Aorta (tissue), 5 donors: ENCODE measurements around the gene ANGPT4. TPM values are rescaled to one million over a fixed set of nuclear protein-coding genes. Genes with fewer than 3 reads are reported as not detected.

Source experiments
- ATAC-seq: fragments of 200-7000 bp; cut with Tn5 transposase; one replicate; pipeline ENCODE4 v1.9.1; 2022; ENCODE audit warnings: moderate library complexity; ENCODE audit not compliant: low FRiP score
- DNase-seq, 2 donors: peaks; one replicate each; pipeline ENCODE4 v3.0.0-alpha.2; 2020
- H3K27ac ChIP-seq, 2 donors: one replicate each; pipeline ENCODE4 v1.5.1; 2013; ENCODE audit warnings: low read length in 2 of 2, mild to moderate bottlenecking in 2 of 2, moderate library complexity in 2 of 2, control low read depth in 1 of 2, inconsistent platforms in 1 of 2, low read depth in 1 of 2
- H3K27me3 ChIP-seq, 2 donors: one replicate each; pipeline ENCODE4 v1.6.1; 2013; ENCODE audit warnings: control low read depth in 1 of 2, low read length in 1 of 2, mild to moderate bottlenecking in 1 of 2, moderate library complexity in 1 of 2; ENCODE audit not compliant: insufficient read depth in 2 of 2, control insufficient read depth in 1 of 2
- H3K36me3 ChIP-seq, 2 donors: one replicate each; pipeline ENCODE4 v1.6.1; 2013; ENCODE audit warnings: control low read depth in 1 of 2, low read length in 1 of 2, mild to moderate bottlenecking in 1 of 2; ENCODE audit not compliant: insufficient read depth in 2 of 2, control insufficient read depth in 1 of 2
- H3K4me1 ChIP-seq, 2 donors: one replicate each; pipeline ENCODE4 v1.6.1; 2013; ENCODE audit warnings: low read length in 2 of 2, control low read depth in 1 of 2, mild to moderate bottlenecking in 1 of 2, moderate library complexity in 1 of 2; ENCODE audit not compliant: insufficient read depth in 2 of 2, control insufficient read depth in 1 of 2
- H3K4me3 ChIP-seq, 2 donors: one replicate each; pipeline ENCODE4 v1.5.1; 2013; ENCODE audit warnings: low read length in 2 of 2, control low read depth in 1 of 2, mild to moderate bottlenecking in 1 of 2
- H3K9me3 ChIP-seq: one replicate; pipeline ENCODE4 v1.6.1; 2013; ENCODE audit warnings: mild to moderate bottlenecking, low read length; ENCODE audit not compliant: control insufficient read depth
- WGBS, 2 donors: extraction: QIAGEN DNeasy Blood & Tissue Kit; methylation state at CpG; one replicate each; pipeline ENCODE4 v1.1.7; 2013; 5-methylcytosine and 5-hydroxymethylcytosine counted together
- intact Hi-C, 2 donors: fragments of 100-400 bp; cut with DNase I; formaldehyde crosslinking; loops; one replicate each; pipeline versions ENCODE4 v1.14.2 to v1.15.0; 2022
- polyA plus RNA-seq, 2 donors: library from polyadenylated mRNA; stranded (reverse); fragments of 200-250 nt; gene quantifications; one replicate each; pipeline ENCODE4 v1.2.3, GENCODE V29; 2013
- total RNA-seq, 2 donors: library from RNA; stranded (reverse); fragmentation: NEBNext Ultra II Directional; extraction: Animal tissue kit (Norgen Biotek cat#: 25700); gene quantifications; one replicate each; pipeline ENCODE4 v1.2.1, GENCODE V29; 2021
- donor health status: healthy with polysubstance abuse.
- donor health status: Bipolar disorder and iron deficiency.
- donor health status: DM: no; HTN: no; CAD: no.
- donor health status: DM: no; HTN: no; CAD: no.
- donor health status: DM: yes; HTN: yes; CAD: no.

Gene ANGPT4
- total and polyA plus RNA-seq, 4 donors, result 0.19 to 0.72 (median 0.33) TPM; not detected in 1

DNA sequence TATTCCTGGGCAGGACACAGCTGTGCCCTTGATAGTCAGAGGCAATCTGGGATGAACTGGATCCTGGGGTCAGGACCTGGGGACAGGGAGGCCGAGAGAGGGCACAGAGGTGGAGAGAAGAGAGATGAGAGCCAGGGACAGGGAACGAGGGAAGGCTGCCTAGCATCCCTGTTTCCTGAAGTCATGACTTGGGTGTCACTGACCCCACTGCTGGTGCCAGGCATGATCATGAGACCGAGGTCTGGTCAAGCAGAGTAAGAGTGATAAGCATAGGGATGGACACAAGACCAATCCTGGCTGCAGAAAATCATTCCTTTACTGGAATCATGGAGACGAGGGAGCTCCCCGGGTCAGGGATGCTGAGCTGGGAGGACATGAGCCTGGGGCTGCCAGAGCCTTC lies 46.5 kb downstream of the ANGPT4 start:
- Histone ChIP-seq H3K4me3 (no peak overlapping the region), H3K36me3 (no peaks in the 10 kb centered on the region), H3K4me1 (no peaks in the 10 kb centered on the region), H3K27ac (no peak overlapping the region), H3K9me3 (peaks cover 2% of the 10 kb centered on the region), H3K27me3 (no peaks in the 10 kb centered on the region)
- ATAC-seq, result no peak
- intact Hi-C loops, result loop anchor here in 1 of 2 donors (10.0 kb wide), 1 partner anchor 65 kb away; no protein-coding TSS in a partner anchor
- DNase-seq, result no peak
- WGBS, 2 donors, result 49 to 70% methylated on average over 5 of the region's 5 CpGs

- Histone ChIP-seq H3K27ac (no peak overlapping the region), H3K36me3 (no peaks in the 10 kb centered on the region), H3K4me3 (no peak overlapping the region), H3K4me1 (no peaks in the 10 kb centered on the region), H3K27me3 (no peaks in the 10 kb centered on the region), H3K9me3 (peaks cover 2% of the 10 kb centered on the region)
- 79 to 88% methylated on average over 9 of the region's 9 CpGs for WGBS, 2 donors
- DNase-seq (no peak), ATAC-seq (no peak)
- intact Hi-C loops, result no loop called here
Observed at GRCh38 chr20:868279-868678, 47.9 kb downstream of the ANGPT4 start.

GRCh38 chr20:865440-865839 lies 50.7 kb downstream of the ANGPT4 start:
- no peak for ATAC-seq

DNA sequence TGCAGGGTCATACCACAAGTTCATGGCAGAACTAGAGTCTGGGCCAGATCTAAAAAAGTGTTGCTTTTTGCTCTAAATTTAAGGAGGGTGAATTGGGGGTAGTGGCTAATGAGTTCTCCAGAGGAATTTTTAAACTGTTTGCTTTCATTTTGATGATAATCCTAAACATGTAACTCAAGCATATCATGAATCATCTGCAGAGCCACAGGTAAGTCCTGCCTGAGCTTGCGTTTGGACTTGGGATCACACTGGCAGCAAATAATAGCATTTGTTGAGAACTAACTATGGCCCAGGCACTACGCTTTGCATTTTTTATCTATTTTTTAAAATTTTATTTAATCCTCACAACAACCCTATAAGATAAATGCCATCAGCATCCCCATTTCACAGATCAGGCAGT lies 55.2 kb downstream of the ANGPT4 start:
- intact Hi-C loops, result no loop called here
- H3K4me1 ChIP-seq, result no peaks in the 10 kb centered on the region
- WGBS, 2 donors, result 96 to 97% methylated on average over 2 of the region's 2 CpGs
- H3K27ac ChIP-seq, result no peak overlapping the region
- DNase-seq, result no peak
- peaks cover 2% of the 10 kb centered on the region for H3K9me3 ChIP-seq
- no peak for ATAC-seq
- no peak overlapping the region for H3K4me3 ChIP-seq
- H3K36me3 ChIP-seq, result no peaks in the 10 kb centered on the region
- no peaks in the 10 kb centered on the region for H3K27me3 ChIP-seq

More at GRCh38 chr20:865440-865839, 50.7 kb downstream of the ANGPT4 start:
- Histone ChIP-seq H3K4me3 (no peak overlapping the region), H3K9me3 (peaks cover 2% of the 10 kb centered on the region), H3K36me3 (no peaks in the 10 kb centered on the region), H3K27me3 (no peaks in the 10 kb centered on the region), H3K4me1 (no peaks in the 10 kb centered on the region), H3K27ac (no peak overlapping the region)
- WGBS, 2 donors, result 93 to 97% methylated on average over 1 of the region's 1 CpG
- intact Hi-C loops, result no loop called here
- DNase-seq, result no peak

DNA sequence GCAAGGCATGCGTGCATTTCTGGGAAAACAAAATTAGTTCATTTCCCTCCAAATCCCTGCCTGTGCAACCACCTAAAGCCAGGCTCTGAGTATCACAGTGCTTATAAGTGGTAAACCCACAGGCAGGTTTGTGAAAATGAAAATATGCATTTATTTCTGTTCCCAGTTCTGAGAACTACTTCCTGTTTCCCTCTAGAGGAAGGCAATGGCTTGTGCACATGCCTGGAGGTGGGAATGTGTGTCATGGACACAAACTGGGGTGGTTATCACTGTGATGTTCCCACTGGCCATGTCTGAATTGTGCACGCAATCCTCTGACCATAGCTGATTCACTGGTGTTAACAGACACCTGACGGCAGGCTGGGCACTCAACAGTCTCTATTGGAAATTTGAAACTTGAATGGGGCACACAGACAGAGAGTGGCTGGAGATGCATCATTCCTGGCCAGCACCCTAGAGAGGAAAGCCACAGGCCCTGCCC lies 56.3 kb downstream of the ANGPT4 start:
- no peak overlapping the region for H3K4me3 ChIP-seq
- no peak overlapping the region for H3K27ac ChIP-seq
- no peaks in the 10 kb centered on the region for H3K9me3 ChIP-seq
- no peaks in the 10 kb centered on the region for H3K4me1 ChIP-seq
- DNase-seq (no peak), ATAC-seq (no peak)
- intact Hi-C loops, result no loop called here
- no peaks in the 10 kb centered on the region for H3K27me3 ChIP-seq
- no peaks in the 10 kb centered on the region for H3K36me3 ChIP-seq
- WGBS, 2 donors, result 44 to 56% methylated on average over 3 of the region's 3 CpGs

DNA sequence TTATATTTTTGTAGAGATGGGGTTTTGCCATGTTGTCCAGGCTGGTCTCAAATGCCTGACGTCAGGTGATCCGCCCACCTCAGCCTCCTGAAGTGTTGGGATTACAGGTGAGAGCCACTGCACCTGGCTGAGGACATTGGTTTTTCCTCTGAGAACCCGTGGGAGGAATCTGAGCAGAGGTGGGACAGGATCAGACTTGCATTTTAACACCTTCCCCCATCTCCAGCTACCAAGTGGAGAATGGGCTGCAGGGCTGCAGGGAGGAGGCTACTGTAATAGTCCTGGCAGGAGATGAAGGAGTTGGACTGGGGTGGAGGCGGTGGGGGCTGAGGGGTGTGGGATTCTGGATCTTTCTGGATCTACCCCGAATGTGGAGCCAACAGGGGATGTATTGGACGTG lies 58.1 kb downstream of the ANGPT4 start:
- Histone ChIP-seq H3K36me3 (no peaks in the 10 kb centered on the region), H3K27ac (no peak overlapping the region), H3K4me1 (no peaks in the 10 kb centered on the region), H3K9me3 (no peaks in the 10 kb centered on the region), H3K27me3 (no peaks in the 10 kb centered on the region), H3K4me3 (no peak overlapping the region)
- DNase-seq, result peak in 1 of 2 donors; percentile 26
- 84 to 86% methylated on average over 6 of the region's 6 CpGs for WGBS, 2 donors
- intact Hi-C loops, result no loop called here
- no peak for ATAC-seq

DNA sequence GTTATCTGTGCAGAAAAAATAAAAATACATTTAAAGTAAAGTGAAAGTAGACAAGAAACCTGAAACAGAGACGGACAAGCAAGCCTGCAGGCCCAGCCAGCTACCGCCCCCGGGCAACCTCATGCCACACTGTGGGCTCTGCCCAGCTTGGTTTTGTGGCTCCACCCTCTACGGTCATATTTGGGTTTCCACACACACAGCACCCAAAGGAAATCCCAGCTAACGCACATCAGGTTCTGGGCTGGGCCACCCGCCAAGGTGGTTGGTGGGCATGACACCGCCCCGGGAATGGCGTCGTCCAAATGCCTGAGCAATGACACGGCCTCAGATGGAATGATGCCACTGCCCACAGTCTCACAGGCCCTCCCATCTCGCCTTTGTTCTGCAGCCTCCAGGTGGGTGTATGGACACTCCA lies 59.8 kb downstream of the ANGPT4 start:
- ATAC-seq (no peak), DNase-seq (peak; percentile 67 to 79)
- H3K9me3 ChIP-seq, result no peaks in the 10 kb centered on the region
- H3K27ac ChIP-seq, result no peak overlapping the region
- H3K36me3 ChIP-seq, result no peaks in the 10 kb centered on the region
- no peaks in the 10 kb centered on the region for H3K27me3 ChIP-seq
- no peaks in the 10 kb centered on the region for H3K4me1 ChIP-seq
- 10 to 13% methylated on average over 12 of the region's 12 CpGs for WGBS, 2 donors
- intact Hi-C loops, result no loop called here
- H3K4me3 ChIP-seq, result no peak overlapping the region

- Histone ChIP-seq H3K4me3 (no peak overlapping the region), H3K27ac (no peak overlapping the region), H3K9me3 (no peaks in the 10 kb centered on the region), H3K36me3 (no peaks in the 10 kb centered on the region), H3K4me1 (no peaks in the 10 kb centered on the region), H3K27me3 (no peaks in the 10 kb centered on the region)
- ATAC-seq (no peak), DNase-seq (peak in 1 of 2 donors; percentile 61)
- WGBS, 2 donors, result 35 to 57% methylated on average over 11 of the region's 11 CpGs
- intact Hi-C loops, result no loop called here
Observed at GRCh38 chr20:855466-856360, 60.4 kb downstream of the ANGPT4 start.

DNA sequence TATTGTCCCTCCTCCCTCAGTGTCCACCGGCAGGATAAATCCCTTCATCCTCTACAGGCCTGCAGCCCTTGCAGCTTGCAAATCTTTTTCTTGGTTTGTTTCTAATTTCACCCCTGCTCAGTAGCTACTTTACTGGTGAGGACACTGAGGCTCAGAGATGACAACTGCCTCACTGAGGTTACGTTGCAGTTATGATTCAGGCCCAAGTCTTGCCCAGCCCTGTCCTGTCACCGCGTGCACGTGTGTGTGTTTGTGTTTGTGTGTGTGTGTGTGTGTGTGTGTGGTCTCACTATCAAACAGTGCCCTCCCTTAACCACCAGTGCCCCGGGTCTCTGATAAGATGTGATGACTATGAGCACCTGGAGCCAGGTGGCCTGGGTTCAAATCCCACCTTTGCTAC lies 61.5 kb downstream of the ANGPT4 start:
- WGBS, 2 donors, result 83 to 85% methylated on average over 6 of the region's 6 CpGs
- no peaks in the 10 kb centered on the region for H3K9me3 ChIP-seq

More for the DNA sequence above, 61.5 kb downstream of the ANGPT4 start:
- DNase-seq, result peak in 1 of 2 donors; percentile 19
- Histone ChIP-seq H3K4me3 (no peak overlapping the region), H3K36me3 (no peaks in the 10 kb centered on the region), H3K27ac (no peak overlapping the region), H3K4me1 (no peaks in the 10 kb centered on the region), H3K27me3 (no peaks in the 10 kb centered on the region)
- intact Hi-C loops, result no loop called here
- ATAC-seq, result no peak
